GM21737 (cell line): Measurements from ENCODE around the gene CARMIL1.

Experiments used
- ATAC-seq: cut with Tn5 transposase; IDR thresholded peaks from one replicate; pipeline ENCODE4 v1.9.1; 2021; ENCODE audit warnings: mild to moderate bottlenecking, moderate library complexity; ENCODE audit not compliant: unreplicated experiment

CARMIL1 gene

GRCh38 chr6:25599516-25600085, 320.4 kb downstream of the CARMIL1 start:
- no peak for ATAC-seq

- ATAC-seq: no peak
Observed at GRCh38 chr6:25601800-25602673, 322.9 kb downstream of the CARMIL1 start.

DNA sequence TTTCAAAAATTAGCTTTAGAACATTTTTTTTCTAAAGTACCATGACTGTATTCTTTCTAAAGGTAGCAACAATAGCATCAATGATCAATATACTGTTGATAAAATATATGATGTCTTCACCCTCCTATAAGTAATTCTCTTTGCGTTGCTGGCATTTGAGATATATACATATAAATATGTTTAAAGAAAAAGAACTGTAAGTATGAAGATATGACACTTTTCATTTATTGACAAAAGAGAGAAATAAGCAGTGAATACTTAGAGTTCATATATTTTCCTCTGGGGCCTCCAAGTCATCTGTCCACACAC, 323.5 kb downstream of the CARMIL1 start:
- no peak for ATAC-seq

- ATAC-seq: no peak
Observed at GRCh38 chr6:25603251-25603650, 324.1 kb downstream of the CARMIL1 start.

GRCh38 chr6:25606151-25606550, 327.0 kb downstream of the CARMIL1 start:
- no peak for ATAC-seq

- no peak for ATAC-seq
Observed at GRCh38 chr6:25608558-25609174, 329.5 kb downstream of the CARMIL1 start.

- no peak for ATAC-seq
Observed at GRCh38 chr6:25612666-25613065, 333.5 kb downstream of the CARMIL1 start.

- ATAC-seq: no peak
Observed at GRCh38 chr6:25613415-25613814, 334.2 kb downstream of the CARMIL1 start.

GRCh38 chr6:25614052-25614451, 334.9 kb downstream of the CARMIL1 start:
- ATAC-seq: no peak

DNA sequence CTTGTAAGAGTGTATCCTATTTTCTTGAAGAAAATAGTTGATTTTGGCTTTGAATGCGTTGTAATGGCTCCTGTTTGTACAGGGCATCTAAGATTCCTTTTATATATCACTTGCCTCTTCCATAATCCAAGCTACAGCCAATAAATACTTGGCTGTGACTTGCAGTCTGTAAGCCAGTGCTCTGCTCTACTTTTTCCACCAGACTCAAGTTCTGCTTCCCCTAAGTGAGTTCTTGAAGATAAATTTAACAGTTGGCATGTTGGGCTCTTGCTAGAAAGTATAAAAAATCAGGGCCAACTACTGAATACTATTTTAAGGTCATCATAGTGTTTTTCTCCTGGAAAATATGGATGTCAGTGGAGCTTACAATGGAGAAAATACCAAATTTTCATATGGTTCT, 336.3 kb downstream of the CARMIL1 start:
- ATAC-seq: no peak

- ATAC-seq: no peak
Observed at GRCh38 chr6:25617997-25618396, 338.8 kb downstream of the CARMIL1 start.

- no peak for ATAC-seq
Observed at GRCh38 chr6:25619217-25619616, 340.0 kb downstream of the CARMIL1 start.

DNA sequence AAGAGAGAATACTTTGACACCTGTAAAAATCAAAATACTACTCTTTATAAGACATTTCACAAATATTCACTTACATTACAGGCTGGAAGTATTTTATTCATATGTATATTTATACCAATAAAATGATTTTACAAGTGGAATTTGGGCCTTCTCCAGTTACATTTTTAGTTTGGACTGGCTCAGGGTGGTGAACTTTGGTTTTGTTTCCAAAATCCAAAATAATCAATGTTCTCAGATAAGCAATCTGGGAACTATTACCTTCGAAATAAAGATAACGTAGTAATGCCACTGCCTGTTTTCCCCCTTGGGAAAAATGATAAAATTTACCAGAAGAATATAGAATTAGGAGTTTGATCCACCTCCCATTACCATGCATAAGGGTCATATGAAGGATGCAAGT, 341.2 kb downstream of the CARMIL1 start:
- ATAC-seq: no peak

DNA sequence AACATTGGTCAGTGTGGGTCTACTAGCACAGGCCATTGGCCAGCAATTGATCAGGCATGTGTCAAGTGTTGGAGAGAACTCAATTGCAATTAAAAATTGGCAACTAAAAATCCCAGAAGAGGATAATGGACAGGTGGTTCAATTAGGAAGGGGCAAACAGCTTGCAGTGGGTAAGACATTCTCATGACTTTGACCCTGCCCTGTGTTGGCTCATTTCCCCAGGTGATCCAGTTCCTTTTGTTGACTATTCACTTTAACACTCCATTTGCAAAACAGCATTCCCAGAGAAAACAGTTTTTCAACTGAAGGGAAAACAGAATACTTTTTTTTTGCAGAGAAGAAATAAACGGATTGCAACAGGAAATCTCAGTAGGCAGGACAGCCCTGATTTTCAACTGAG, 343.9 kb downstream of the CARMIL1 start:
- ATAC-seq: no peak

- ATAC-seq: no peak
Observed at GRCh38 chr6:25623879-25624278, 344.7 kb downstream of the CARMIL1 start.

GRCh38 chr6:25627001-25627400, 347.8 kb downstream of the CARMIL1 start:
- ATAC-seq: no peak

- ATAC-seq: no peak
Observed at GRCh38 chr6:25628471-25629197, 349.5 kb downstream of the CARMIL1 start.

- no peak for ATAC-seq
Observed at GRCh38 chr6:25629198-25629576, 350.0 kb downstream of the CARMIL1 start.

DNA sequence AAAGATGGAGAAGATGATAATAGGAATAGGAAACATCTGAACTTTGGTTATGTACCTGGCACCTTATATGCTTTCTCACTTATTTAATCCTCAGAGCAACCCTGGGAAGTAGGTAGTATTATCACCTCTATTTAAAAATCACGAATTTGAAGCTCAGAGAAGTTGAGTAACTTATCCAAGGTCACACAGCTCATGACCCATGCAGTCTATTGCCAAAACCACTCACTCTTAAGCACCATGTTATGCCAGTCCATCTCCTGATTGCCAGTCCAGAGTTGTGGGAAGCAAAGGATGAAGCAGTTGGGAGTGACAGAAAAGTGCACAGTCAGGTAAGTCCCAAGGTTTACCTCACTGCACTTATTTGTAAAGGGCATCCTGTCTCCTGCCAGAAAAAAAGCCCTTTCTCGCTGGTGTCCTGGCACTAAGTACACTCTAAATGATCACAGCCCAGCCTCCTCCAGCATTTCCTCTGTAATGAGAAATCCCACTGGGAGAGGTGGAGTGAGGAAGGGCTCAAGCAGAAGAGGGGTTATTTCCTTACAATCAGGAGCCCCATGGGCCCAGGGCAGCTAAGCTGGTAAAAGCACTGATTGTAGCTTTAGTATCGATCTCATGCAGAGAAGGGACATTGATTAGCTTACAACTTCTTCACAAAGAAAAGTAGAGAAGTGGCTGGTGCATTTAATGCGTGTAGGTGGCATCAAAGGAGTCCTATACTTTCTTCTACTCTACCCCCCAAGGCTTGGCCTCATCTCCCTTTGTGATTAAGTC, 351.5 kb downstream of the CARMIL1 start:
- no peak for ATAC-seq

- no peak for ATAC-seq
Observed at GRCh38 chr6:25635886-25636317, 356.7 kb downstream of the CARMIL1 start.

DNA sequence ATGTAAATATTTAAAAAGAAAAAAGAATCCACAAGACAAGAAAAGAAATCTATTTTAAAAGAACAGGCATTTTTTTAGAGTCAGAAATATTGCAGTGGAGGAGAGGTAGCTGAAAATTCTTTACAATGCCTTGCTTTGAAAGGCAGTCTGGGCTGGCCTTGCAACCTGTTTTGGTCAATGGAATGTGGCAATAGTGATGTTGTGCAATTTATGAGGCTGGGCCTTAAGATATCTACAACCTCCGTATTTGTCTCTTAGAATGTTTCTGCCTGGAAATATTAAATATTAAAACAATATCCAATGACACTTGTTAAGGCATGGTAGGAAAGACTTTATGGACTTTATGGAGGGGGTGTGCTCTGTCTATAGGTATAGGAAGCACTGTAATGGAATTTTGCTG, 358.0 kb downstream of the CARMIL1 start:
- ATAC-seq: no peak
